Measurements from ENCODE around the gene ACAN. TPM values are rescaled to one million over a fixed set of nuclear protein-coding genes. Genes with fewer than 3 reads are reported as not detected.

The ACAN gene
- total RNA-seq, 2 donors from 2014 or later, result 0.17 to 0.35 TPM

DNA sequence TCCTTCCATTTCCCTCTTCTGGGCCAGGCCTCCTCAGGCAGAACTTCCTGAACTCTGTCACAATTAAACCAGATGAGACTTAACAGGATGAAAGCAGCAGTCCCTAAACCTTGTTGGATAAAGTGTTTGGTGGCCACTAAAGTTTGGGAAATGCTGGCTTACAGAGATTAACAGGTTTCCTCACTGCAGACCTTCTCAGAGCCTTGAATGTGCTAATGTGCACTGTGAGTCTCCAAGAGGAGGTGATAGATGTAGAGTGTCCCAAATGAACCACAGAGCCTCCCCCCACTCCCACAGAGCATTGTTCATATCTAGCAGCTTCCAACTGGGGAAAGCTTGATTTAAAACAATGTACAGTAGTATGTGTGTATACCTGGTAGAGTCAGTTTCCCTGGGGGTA is 49.2 kb downstream of the ACAN start:
- Histone ChIP-seq H3K9me3 (no peaks in the 10 kb centered on the region), H3K4me1 (no peaks in the 10 kb centered on the region), H3K27me3 (no peaks in the 10 kb centered on the region), H3K36me3 (no peaks in the 10 kb centered on the region), H3K27ac (no peak overlapping the region), H3K9ac (ENCODE audit: low read depth in 2 of 2, low read length in 2 of 2) (no peak overlapping the region), H3K4me3 (no peak overlapping the region)
- DNase-seq, result no peak
- no peak for TF ChIP-seq CTCF (IDR thresholded peaks at IDR 0.05)
- intact Hi-C loops (cut with DNase I), result no loop called here

DNA sequence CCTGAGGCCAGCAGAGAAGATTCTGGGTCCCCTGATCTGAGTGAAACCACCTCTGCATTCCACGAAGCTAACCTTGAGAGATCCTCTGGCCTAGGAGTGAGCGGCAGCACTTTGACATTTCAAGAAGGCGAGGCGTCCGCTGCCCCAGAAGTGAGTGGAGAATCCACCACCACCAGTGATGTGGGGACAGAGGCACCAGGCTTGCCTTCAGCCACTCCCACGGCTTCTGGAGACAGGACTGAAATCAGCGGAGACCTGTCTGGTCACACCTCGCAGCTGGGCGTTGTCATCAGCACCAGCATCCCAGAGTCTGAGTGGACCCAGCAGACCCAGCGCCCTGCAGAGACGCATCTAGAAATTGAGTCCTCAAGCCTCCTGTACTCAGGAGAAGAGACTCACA is 55.7 kb downstream of the ACAN start:
- Histone ChIP-seq H3K27me3 (no peaks in the 10 kb centered on the region), H3K4me3 (no peak overlapping the region), H3K9me3 (no peaks in the 10 kb centered on the region), H3K4me1 (no peaks in the 10 kb centered on the region), H3K27ac (no peak overlapping the region), H3K36me3 (no peaks in the 10 kb centered on the region), H3K9ac (ENCODE audit: low read depth in 2 of 2, low read length in 2 of 2) (no peak overlapping the region)
- no peak for TF ChIP-seq CTCF (IDR thresholded peaks at IDR 0.05)
- DNase-seq, result no peak
- intact Hi-C loops (cut with DNase I), result no loop called here

DNA sequence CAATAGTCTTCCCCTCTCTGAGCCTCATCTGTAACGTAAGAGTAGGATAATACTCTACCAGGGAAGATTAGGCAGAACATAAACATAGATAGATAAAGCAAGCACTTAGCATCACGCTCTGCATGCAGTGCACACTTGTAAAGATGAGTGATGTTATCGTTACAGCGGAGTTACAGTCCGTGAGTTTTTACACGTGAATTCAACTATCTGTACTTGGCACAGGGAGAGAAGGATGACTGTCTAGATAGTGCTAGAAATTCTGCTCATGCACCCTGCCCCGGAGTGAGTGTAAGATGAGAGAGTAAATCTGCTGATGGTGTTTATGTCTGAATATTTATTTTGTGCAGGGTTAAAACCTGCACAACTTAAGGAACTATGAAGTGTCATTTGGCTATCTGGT is 56.3 kb downstream of the ACAN start:
- intact Hi-C loops (cut with DNase I), result no loop called here
- Histone ChIP-seq H3K9ac (ENCODE audit: low read depth in 2 of 2, low read length in 2 of 2) (no peak overlapping the region), H3K27ac (no peak overlapping the region), H3K36me3 (no peaks in the 10 kb centered on the region), H3K4me3 (no peak overlapping the region), H3K4me1 (no peaks in the 10 kb centered on the region), H3K9me3 (no peaks in the 10 kb centered on the region), H3K27me3 (no peaks in the 10 kb centered on the region)
- no peak for TF ChIP-seq CTCF (IDR thresholded peaks at IDR 0.05)
- DNase-seq, result no peak

GRCh38 chr15:88860212-88860611 is 57.0 kb downstream of the ACAN start:
- no peak for DNase-seq
- Histone ChIP-seq H3K4me1 (no peaks in the 10 kb centered on the region), H3K9me3 (no peaks in the 10 kb centered on the region), H3K27ac (no peak overlapping the region), H3K9ac (ENCODE audit: low read depth in 2 of 2, low read length in 2 of 2) (no peak overlapping the region), H3K4me3 (no peak overlapping the region), H3K27me3 (no peaks in the 10 kb centered on the region), H3K36me3 (no peaks in the 10 kb centered on the region)
- TF ChIP-seq CTCF (IDR thresholded peaks at IDR 0.05), result no peak
- intact Hi-C loops (cut with DNase I), result no loop called here

GRCh38 chr15:88863412-88863811 is 60.2 kb downstream of the ACAN start:
- TF ChIP-seq CTCF (IDR thresholded peaks at IDR 0.05), result no peak
- Histone ChIP-seq H3K36me3 (no peaks in the 10 kb centered on the region), H3K4me3 (no peak overlapping the region), H3K9me3 (no peaks in the 10 kb centered on the region), H3K9ac (ENCODE audit: low read depth in 2 of 2, low read length in 2 of 2) (no peak overlapping the region), H3K27me3 (no peaks in the 10 kb centered on the region), H3K27ac (no peak overlapping the region), H3K4me1 (no peaks in the 10 kb centered on the region)
- DNase-seq, result no peak
- intact Hi-C loops (cut with DNase I), result no loop called here
